GM15510 (cell line): ENCODE results near the gene KCNG2.

Source experiments
- POLR2A ChIP-seq: IDR thresholded peaks from 3 replicates; pipeline ENCODE4 v1.6.1; 2011; ENCODE audit warnings: borderline replicate concordance; ENCODE audit not compliant: insufficient read length; ENCODE audit errors: extremely low read depth

KCNG2 gene

GRCh38 chr18:79884294-79884962 lies 86.7 kb downstream of the KCNG2 start:
- TF ChIP-seq POLR2A = no peak

DNA sequence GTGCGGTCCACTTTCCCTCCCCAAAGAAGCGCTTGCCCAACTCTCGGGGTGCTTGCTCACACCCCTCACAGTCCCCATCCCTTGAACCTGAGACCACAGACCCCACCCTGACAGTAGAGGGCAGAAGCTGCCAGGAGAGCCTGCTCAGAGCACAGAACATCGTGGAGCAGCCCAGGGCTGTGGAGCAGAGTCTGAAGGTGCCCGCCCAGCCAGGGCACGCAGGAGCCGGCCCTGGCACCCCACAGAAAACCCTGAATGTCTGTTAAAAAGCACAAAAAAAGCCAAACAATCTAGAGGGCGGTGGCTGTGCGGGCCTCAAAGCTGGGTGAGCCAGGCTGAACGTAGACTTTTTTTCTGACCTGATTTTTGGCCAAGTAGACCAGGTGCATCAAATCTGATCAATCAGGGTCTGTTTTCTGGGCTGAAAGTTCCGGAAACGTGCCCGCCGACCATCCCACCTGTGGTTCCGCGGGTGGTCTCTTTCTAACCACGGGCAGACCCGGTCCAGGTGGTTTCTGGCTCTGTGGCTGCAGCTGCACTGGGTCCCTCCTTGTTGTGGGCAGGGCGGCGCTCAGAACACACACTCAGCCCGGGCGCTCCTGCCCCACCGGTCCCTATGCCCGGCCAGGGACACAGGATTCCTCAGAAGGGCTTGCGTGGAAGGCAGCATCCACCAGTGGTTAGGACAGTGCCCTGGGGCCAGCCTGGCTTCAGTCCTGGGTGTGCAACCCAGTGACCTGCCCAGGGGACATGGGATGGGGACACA lies 87.4 kb downstream of the KCNG2 start:
- TF ChIP-seq POLR2A = no peak

DNA sequence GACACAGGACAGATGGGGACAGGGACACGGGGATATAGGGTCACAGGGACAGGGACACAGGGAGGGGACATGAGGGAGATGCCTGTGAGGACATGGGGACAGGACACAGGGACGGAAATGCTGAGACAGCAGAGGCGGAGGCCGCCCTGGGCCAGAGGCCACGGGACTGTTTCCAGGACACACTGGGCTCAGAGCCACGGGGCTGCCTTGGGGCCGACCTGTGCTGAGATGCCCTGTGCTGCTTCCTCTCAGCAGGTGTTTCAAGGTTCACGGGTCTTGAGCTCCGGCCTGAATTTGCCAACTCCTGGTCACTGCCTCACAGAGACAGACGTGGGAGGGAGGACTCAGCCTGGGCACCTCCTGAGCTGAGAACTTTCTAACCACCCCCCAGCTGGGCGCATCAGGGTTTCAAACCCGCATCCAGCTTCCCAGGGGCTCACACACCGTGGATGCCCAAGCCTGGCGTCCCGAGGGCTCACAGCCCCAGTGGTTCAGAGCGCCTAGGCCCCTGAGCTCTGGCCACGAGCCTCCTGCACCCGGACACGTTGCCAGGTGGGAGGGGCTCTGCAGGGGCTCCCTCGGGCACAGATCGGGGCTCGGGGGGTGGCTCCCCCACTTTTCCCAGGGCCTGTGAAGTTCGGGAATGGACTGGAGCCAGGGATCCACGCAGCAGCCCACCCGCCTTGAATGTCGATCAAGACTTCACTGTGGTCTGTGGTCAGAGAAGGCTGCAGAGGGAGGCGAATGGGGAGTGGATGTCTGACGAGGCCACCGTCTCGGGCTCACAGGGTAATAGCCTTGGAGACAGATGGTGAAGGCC lies 89.7 kb downstream of the KCNG2 start:
- no peak for TF ChIP-seq POLR2A

DNA sequence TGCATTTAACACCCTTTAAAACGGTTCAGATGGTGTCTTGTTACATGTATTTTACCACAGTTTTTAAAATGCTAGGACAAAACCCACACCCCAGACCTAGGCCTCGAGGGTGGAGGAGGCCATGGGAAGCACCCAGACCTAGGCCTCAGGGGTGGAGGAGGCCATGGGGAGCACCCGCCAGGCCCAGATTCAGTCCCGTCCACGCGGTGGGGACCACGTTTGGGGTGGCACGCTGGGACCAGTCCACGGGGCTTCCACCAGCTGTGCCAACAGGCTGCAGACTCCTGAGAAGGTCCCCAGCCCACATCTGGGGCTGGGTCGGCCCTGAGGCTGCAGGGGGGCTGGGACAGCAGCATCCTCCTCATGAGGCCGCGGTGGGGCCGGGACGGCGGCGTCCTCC lies 90.3 kb downstream of the KCNG2 start:
- no peak for TF ChIP-seq POLR2A

DNA sequence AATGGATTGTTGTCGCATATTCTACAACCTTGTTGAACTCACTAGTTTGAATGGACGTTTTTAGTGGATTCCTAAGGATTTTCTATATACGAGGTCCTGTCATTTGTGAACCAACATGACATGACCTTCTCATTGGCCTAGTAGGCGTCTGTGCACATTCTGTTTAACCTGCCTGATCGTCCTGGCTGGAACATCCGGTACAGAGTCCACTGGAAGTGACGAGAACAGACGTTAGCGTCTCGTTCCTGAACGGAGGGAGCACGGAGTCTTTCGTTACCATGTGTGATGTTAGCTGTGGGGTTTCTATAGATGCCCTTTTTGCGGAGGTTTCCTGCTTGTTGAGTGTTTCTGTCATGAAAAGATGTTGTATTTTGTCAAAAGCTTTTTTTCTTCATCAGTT lies 91.8 kb downstream of the KCNG2 start:
- TF ChIP-seq POLR2A = no peak

- TF ChIP-seq POLR2A = no peak
These were observed 92.9 kb downstream of the KCNG2 start for GRCh38 chr18:79890674-79891073.

GRCh38 chr18:79896738-79897137 lies 99.0 kb downstream of the KCNG2 start:
- TF ChIP-seq POLR2A = no peak

- no peak for TF ChIP-seq POLR2A
These were observed 100.3 kb downstream of the KCNG2 start for GRCh38 chr18:79897940-79898625.

DNA sequence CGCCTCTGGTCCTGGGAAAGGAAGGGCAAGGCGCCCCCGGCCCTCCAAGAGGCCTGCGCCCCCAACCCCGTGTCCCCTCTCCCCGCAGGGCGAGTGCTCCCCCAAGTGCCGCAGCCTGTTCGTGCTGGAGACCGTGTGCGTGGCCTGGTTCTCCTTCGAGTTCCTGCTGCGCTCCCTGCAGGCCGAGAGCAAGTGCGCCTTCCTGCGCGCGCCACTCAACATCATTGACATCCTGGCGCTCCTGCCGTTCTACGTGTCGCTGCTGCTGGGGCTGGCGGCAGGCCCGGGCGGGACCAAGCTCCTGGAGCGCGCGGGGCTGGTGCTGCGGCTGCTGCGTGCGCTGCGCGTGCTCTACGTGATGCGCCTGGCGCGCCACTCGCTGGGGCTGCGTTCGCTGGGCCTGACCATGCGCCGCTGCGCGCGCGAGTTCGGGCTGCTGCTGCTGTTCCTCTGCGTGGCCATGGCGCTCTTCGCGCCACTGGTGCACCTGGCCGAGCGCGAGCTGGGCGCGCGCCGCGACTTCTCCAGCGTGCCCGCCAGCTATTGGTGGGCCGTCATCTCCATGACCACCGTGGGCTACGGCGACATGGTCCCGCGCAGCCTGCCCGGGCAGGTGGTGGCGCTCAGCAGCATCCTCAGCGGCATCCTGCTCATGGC lies 101.3 kb downstream of the KCNG2 start:
- TF ChIP-seq POLR2A = no peak

DNA sequence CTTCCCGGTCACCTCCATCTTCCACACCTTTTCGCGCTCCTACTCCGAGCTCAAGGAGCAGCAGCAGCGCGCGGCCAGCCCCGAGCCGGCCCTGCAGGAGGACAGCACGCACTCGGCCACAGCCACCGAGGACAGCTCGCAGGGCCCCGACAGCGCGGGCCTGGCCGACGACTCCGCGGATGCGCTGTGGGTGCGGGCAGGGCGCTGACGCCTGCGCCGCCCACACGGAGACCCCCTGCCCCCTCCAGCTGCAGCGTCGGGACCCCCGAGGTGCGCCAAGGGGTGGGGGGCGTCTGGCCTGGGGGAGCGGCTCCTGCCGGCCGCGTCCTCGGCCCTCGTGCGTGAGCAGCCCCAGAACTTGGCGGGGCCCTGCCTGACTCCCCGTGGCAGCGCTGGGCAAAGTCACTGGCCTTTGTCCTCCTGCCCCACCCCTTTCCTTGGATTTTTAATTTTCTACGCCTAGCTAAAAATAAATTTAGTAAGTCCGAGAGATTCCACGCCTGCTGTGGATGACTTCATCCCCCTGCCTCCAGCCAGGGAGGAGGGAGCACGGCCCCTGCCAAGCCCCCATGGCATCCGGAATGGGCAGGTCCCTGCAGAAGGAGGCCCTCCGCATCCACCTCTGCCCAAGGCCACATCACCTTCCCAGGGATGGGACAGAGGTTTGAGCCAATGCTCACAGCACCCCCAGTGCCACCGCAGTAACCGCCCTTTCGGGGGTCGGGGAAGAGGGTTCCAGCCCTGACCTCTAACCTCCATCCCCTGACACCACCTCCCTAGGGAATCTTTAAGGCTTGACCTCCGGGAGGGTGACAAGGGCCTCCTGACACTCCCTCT lies 102.1 kb downstream of the KCNG2 start:
- no peak for TF ChIP-seq POLR2A

DNA sequence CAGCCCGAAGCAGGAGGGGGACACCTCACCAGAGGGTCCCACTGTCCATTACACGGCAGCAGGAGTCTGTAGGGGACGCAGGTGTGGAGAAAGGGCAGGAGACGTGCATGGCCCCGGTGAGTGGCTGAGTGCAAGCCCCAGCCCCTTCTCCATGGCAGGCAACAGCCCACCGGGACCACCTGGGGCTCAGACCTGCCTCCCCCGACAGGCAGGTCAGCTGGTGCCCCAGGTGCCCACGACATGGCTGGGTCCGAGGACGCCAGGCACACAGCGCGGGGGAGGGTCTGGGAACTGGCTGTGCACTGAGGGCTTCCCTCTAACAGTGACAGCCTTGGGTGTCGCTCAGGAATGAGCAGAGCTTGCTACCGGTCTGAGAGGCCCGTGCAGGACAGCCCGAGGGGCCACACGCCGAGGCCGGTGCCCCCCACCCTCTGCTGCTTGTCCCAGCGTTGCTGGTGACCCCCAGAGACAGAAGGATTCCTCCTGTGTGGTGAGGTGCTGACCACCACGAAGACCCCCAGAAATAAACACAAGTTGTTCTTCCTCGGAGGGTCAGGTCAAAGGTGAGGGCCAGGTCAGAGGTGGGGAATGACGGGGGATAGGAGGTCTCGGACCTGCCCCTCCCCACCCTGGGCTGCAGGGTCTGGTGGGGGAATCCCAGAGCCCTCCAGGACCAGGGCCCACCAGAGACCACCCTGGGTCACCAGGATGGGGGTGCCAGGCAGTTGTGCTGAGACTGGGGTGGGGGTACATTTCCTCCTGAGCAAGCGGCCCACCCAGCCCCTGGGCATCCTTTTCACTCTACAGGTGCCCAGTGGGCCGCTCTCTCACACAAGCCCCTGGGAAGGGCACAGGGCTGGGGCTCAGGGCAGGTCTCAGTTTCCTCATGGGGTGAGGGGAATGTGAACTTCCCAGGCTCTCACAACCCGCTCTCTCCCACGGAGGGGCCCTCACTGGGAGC lies 103.2 kb downstream of the KCNG2 start:
- TF ChIP-seq POLR2A = no peak

- TF ChIP-seq POLR2A = no peak
These were observed 103.9 kb downstream of the KCNG2 start for GRCh38 chr18:79901665-79902064.

DNA sequence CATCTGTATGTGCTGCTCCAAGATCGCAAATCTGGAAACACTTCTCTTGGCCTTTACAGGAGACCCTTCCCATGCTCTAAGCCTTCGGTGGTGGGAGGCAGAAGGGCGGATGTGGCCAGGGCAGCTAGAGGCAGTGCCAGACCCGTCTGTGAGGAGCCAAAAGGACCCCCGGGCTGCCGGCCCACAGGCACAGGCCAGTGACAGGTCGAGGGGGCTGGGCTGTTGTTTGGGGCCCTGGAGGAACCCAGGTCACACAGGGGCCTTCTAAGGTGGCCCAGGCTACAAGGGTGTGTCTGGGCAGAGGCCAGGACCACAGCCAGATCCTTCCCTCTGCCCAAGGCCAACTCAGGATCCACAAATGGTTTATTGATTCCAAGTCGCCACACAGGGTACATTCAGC lies 104.3 kb downstream of the KCNG2 start:
- TF ChIP-seq POLR2A = no peak

- TF ChIP-seq POLR2A = no peak
These were observed 104.9 kb downstream of the KCNG2 start for GRCh38 chr18:79902640-79903039.
